ENCODE measurements around the gene ELK4. TPM values are rescaled to one million over a fixed set of nuclear protein-coding genes. Genes with fewer than 3 reads are reported as not detected.
A peak's percentile ranks its signal among the peaks of the same experiment; 100 is the strongest.

The ELK4 gene
- polyA plus RNA-seq, 1 donor (not counting 4 experiments of a cell fraction or from before 2014, with no cell fraction given) = 8.6 TPM

- Histone ChIP-seq H3K9me1 (ENCODE audit: control insufficient read depth, extremely low read depth, insufficient read depth, low read length) (no peaks in the 10 kb centered on the region), H2AFZ (ENCODE audit: control insufficient read depth, low read length) (peak overlapping the region; percentile 56), H4K20me1 (ENCODE audit: control insufficient read depth, extremely low read depth, insufficient read depth, low read length) (no peaks in the 10 kb centered on the region), H3K27ac (ENCODE audit: control insufficient read depth, insufficient read depth, low read length) (peak overlapping the region; percentile 88), H3K4me1 (ENCODE audit: control insufficient read depth, extremely low read depth, insufficient read depth, low read length) (peaks cover 40% of the 10 kb centered on the region), H3K4me3 (ENCODE audit: control insufficient read depth in 2 of 3, extremely low read depth in 1 of 3, insufficient read depth in 2 of 3, low read depth in 1 of 3, low read length in 3 of 3) (peak overlapping the region; percentile 55 to 97 (median 94)), H3K9ac (ENCODE audit: control insufficient read depth, extremely low read depth, insufficient read depth, low read length) (peak overlapping the region; percentile 96), H3K36me3 (ENCODE audit: control insufficient read depth in 2 of 2, extremely low read depth in 1 of 2, insufficient read depth in 2 of 2, low read length in 2 of 2) (no peaks in the 10 kb centered on the region), H3K4me2 (ENCODE audit: control insufficient read depth, extremely low read depth, insufficient read depth, low read depth, low read length) (peak overlapping the region; percentile 93), H3K9me3 (ENCODE audit: control insufficient read depth, low read depth, low read length) (no peaks in the 10 kb centered on the region), H3K79me2 (ENCODE audit: control insufficient read depth, insufficient read depth, low read length) (peaks cover 44% of the 10 kb centered on the region), H3K27me3 (ENCODE audit: control insufficient read depth, extremely low read depth, insufficient read depth, low read length) (no peaks in the 10 kb centered on the region)
- FAIRE-seq (no peak), DNase-seq (ENCODE audit: low read depth, low spot score) (peak; percentile 21)
- dilution Hi-C loops (cut with MboI; ENCODE audit: extremely low pct_ligation_motif_present, low sequenced_read_pairs) = no loop called here
- TF ChIP-seq CTCF (optimal IDR thresholded peaks at IDR 0.05 in 1 of 3, IDR thresholded peaks at IDR 0.05 in 1 of 3, conservative IDR thresholded peaks at IDR 0.05 in 1 of 3; ENCODE audit: extremely low read depth in 1 of 3, insufficient read depth in 2 of 3, low read length in 3 of 3) (no peak), EZH2 (IDR thresholded peaks at IDR 0.05; ENCODE audit: low read length) (no peak)
Measured at GRCh38 chr1:205631010-205631767, 622 bp downstream of the ELK4 start.

- H3K4me3 ChIP-seq (ENCODE audit: control insufficient read depth in 2 of 3, extremely low read depth in 1 of 3, insufficient read depth in 2 of 3, low read depth in 1 of 3, low read length in 3 of 3) = peak overlapping the region; percentile 55 to 97 (median 94)
- peaks cover 48% of the 10 kb centered on the region for H3K79me2 ChIP-seq (ENCODE audit: control insufficient read depth, insufficient read depth, low read length)
- H3K9ac ChIP-seq (ENCODE audit: control insufficient read depth, extremely low read depth, insufficient read depth, low read length) = peak overlapping the region; percentile 96
- no peaks in the 10 kb centered on the region for H3K9me3 ChIP-seq (ENCODE audit: control insufficient read depth, low read depth, low read length)
- DNase-seq (ENCODE audit: low read depth, low spot score) (no peak), FAIRE-seq (no peak)
- peak overlapping the region; percentile 88 for H3K27ac ChIP-seq (ENCODE audit: control insufficient read depth, insufficient read depth, low read length)
- dilution Hi-C loops (cut with MboI; ENCODE audit: extremely low pct_ligation_motif_present, low sequenced_read_pairs) = no loop called here
- H3K36me3 ChIP-seq (ENCODE audit: control insufficient read depth in 2 of 2, extremely low read depth in 1 of 2, insufficient read depth in 2 of 2, low read length in 2 of 2) = no peaks in the 10 kb centered on the region
- H4K20me1 ChIP-seq (ENCODE audit: control insufficient read depth, extremely low read depth, insufficient read depth, low read length) = no peaks in the 10 kb centered on the region
- peak overlapping the region; percentile 56 for H2AFZ ChIP-seq (ENCODE audit: control insufficient read depth, low read length)
- no peaks in the 10 kb centered on the region for H3K27me3 ChIP-seq (ENCODE audit: control insufficient read depth, extremely low read depth, insufficient read depth, low read length)
- H3K9me1 ChIP-seq (ENCODE audit: control insufficient read depth, extremely low read depth, insufficient read depth, low read length) = no peaks in the 10 kb centered on the region
- peaks cover 34% of the 10 kb centered on the region for H3K4me1 ChIP-seq (ENCODE audit: control insufficient read depth, extremely low read depth, insufficient read depth, low read length)
- H3K4me2 ChIP-seq (ENCODE audit: control insufficient read depth, extremely low read depth, insufficient read depth, low read depth, low read length) = peak overlapping the region; percentile 93
- TF ChIP-seq CTCF (optimal IDR thresholded peaks at IDR 0.05 in 1 of 3, IDR thresholded peaks at IDR 0.05 in 1 of 3, conservative IDR thresholded peaks at IDR 0.05 in 1 of 3; ENCODE audit: extremely low read depth in 1 of 3, insufficient read depth in 2 of 3, low read length in 3 of 3) = no peak
- TF ChIP-seq EZH2 (IDR thresholded peaks at IDR 0.05; ENCODE audit: low read length) = no peak
Measured at GRCh38 chr1:205630651-205631009, 1.2 kb downstream of the ELK4 start.
